ENCODE data around the gene FNDC5. TPM values are rescaled to one million over a fixed set of nuclear protein-coding genes. Genes with fewer than 3 reads are reported as not detected.

FNDC5 gene
- total and polyA plus RNA-seq, 2 of the 13 experiments (the other 11 are each of a cell fraction or from before 2014, with no cell fraction given) = 1.4 to 3.1 TPM

GRCh38 chr1:32817815-32818786, 52.6 kb downstream of the FNDC5 start (continued):
- TF ChIP-seq KLF13 (CRISPR knock-in tag; IDR thresholded peaks at IDR 0.05) = no peak
- 0 out of 2 replicates have a peak, but pooled peaks have one; percentile 23 for TF ChIP-seq CHD4 (IDR thresholded peaks at IDR 0.05; ENCODE audit: borderline replicate concordance, low read length)
- TF ChIP-seq ARHGAP35 (CRISPR knock-in tag; IDR thresholded peaks at IDR 0.05; ENCODE audit: borderline replicate concordance) = no peak
- TF ChIP-seq, protein P1, sequence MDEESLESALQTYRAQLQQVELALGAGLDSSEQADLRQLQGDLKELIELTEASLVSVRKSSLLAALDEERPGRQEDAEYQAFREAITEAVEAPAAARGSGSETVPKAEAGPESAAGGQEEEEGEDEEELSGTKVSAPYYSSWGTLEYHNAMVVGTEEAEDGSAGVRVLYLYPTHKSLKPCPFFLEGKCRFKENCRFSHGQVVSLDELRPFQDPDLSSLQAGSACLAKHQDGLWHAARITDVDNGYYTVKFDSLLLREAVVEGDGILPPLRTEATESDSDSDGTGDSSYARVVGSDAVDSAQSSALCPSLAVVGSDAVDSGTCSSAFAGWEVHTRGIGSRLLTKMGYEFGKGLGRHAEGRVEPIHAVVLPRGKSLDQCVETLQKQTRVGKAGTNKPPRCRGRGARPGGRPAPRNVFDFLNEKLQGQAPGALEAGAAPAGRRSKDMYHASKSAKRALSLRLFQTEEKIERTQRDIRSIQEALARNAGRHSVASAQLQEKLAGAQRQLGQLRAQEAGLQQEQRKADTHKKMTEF (CRISPR knock-in tag; IDR thresholded peaks at IDR 0.05) = no peak; the same call in 1 of the 2 replicates
- TF ChIP-seq CBX2 (IDR thresholded peaks at IDR 0.05; ENCODE audit: low read depth, low read length) = no peak
- no peak for TF ChIP-seq CBX2 (CRISPR knock-in tag; IDR thresholded peaks at IDR 0.05; ENCODE audit: low read depth)
- no peak for TF ChIP-seq RAD51 (IDR thresholded peaks at IDR 0.05; ENCODE audit: borderline replicate concordance)
- TF ChIP-seq ZNF496 (CRISPR knock-in tag; IDR thresholded peaks at IDR 0.05; ENCODE audit: insufficient replicate concordance) = no peak
- TF ChIP-seq ZNF138 (CRISPR knock-in tag; IDR thresholded peaks at IDR 0.05; ENCODE audit: low read depth) = no peak
- TF ChIP-seq TEAD2 (CRISPR knock-in tag; IDR thresholded peaks at IDR 0.05) = no peak
- no peak for TF ChIP-seq SMARCC2 (IDR thresholded peaks at IDR 0.05)
- TF ChIP-seq ZNF556 (CRISPR knock-in tag; IDR thresholded peaks at IDR 0.05; ENCODE audit: borderline replicate concordance) = no peak
- no peak; the same call in 1 of the 2 replicates for TF ChIP-seq HBP1 (CRISPR knock-in tag; IDR thresholded peaks at IDR 0.05; ENCODE audit: low read depth)
- TF ChIP-seq ZNF75D (CRISPR knock-in tag; IDR thresholded peaks at IDR 0.05; ENCODE audit: borderline replicate concordance) = no peak
- TF ChIP-seq AKAP8 (CRISPR knock-in tag; IDR thresholded peaks at IDR 0.05) = no peak
- no peak for TF ChIP-seq HHEX (CRISPR knock-in tag; IDR thresholded peaks at IDR 0.05)
- TF ChIP-seq ZNF550 (CRISPR knock-in tag; IDR thresholded peaks at IDR 0.05; ENCODE audit: borderline replicate concordance) = no peak
- TF ChIP-seq NAIF1 (CRISPR knock-in tag; IDR thresholded peaks at IDR 0.05; ENCODE audit: borderline replicate concordance) = no peak
- TF ChIP-seq ZNF484 (CRISPR knock-in tag; IDR thresholded peaks at IDR 0.05; ENCODE audit: borderline replicate concordance, low read depth) = no peak
- no peak for TF ChIP-seq ZNF234 (CRISPR knock-in tag; conservative IDR thresholded peaks at IDR 0.05)
- no peak for TF ChIP-seq ZNF282 (IDR thresholded peaks at IDR 0.05; ENCODE audit: partially characterized antibody)
- no peak for TF ChIP-seq ZNF7 (CRISPR knock-in tag; IDR thresholded peaks at IDR 0.05)
- no peak; the same call in 1 of the 2 replicates for TF ChIP-seq CBX5 (CRISPR knock-in tag; IDR thresholded peaks at IDR 0.05; ENCODE audit: borderline replicate concordance)
- TF ChIP-seq ZNF570 (CRISPR knock-in tag; IDR thresholded peaks at IDR 0.05; ENCODE audit: borderline replicate concordance) = no peak
- TF ChIP-seq KDM6A (CRISPR knock-in tag; IDR thresholded peaks at IDR 0.05; ENCODE audit: low read depth) = no peak
- no peak for TF ChIP-seq ZNF577 (CRISPR knock-in tag; IDR thresholded peaks at IDR 0.05; ENCODE audit: borderline replicate concordance, low read depth)
- TF ChIP-seq AGO1 (IDR thresholded peaks at IDR 0.05; ENCODE audit: low read depth, low read length, poor library complexity, severe bottlenecking) = no peak
- TF ChIP-seq ZNF17 (CRISPR knock-in tag; IDR thresholded peaks at IDR 0.05) = no peak
- TF ChIP-seq ZNF547 (CRISPR knock-in tag; IDR thresholded peaks at IDR 0.05) = no peak; the same call in none of the 2 replicates
